ENCODE results near the gene GAGE10.
"Not testable (repeated sequence)": the region's sequence is repeated elsewhere in the genome, so short reads cannot be mapped to it uniquely, and the experiment has no call there.

The GAGE10 gene

GRCh38 chrX:49330421-49330820 lies 27.0 kb downstream of the GAGE10 start:
- not testable (repeated sequence) for DNase-seq (ENCODE audit: low read depth)

GRCh38 chrX:49331282-49331681 lies 27.8 kb downstream of the GAGE10 start, which contains the start of gene GAGE13:
Gene GAGE13, plus strand, starts transcription at chrX:49331582. Its CDS starts 1,156 bp downstream, at chrX:49332738.
- not testable (repeated sequence) for DNase-seq (ENCODE audit: low read depth)

- DNase-seq (ENCODE audit: low read depth): not testable (repeated sequence)
Measured at GRCh38 chrX:49331841-49332240, 28.4 kb downstream of the GAGE10 start.

- not testable (repeated sequence) for DNase-seq (ENCODE audit: low read depth)
Measured at GRCh38 chrX:49341449-49341848, 38.0 kb downstream of the GAGE10 start.

- not testable (repeated sequence) for DNase-seq (ENCODE audit: low read depth)
Measured at GRCh38 chrX:49344496-49345175, 41.2 kb downstream of the GAGE10 start.

GRCh38 chrX:49345402-49345801 lies 42.0 kb downstream of the GAGE10 start:
- DNase-seq (ENCODE audit: low read depth): not testable (repeated sequence)

- DNase-seq (ENCODE audit: low read depth): not testable (repeated sequence)
Measured at GRCh38 chrX:49346150-49346549, 42.7 kb downstream of the GAGE10 start.
